Activated naive CD4-positive, alpha-beta T cell treated with anti-CD3 and anti-CD28 coated beads, Interleukin-2, amount 50 U/mL, for 72 hours (primary cell): ENCODE results near the gene MT1F. TPM values are rescaled to one million over a fixed set of nuclear protein-coding genes. Genes with fewer than 3 reads are reported as not detected.

Experiments
- ATAC-seq, 2 donors: fragments of 150-1000 bp; cut with Tn5 transposase; 2 replicates each; pipeline ENCODE4 v1.10.0; 2021; ENCODE audit warnings: mild to moderate bottlenecking in 2 of 2, moderate library complexity in 2 of 2
- DNase-seq, 2 donors: peaks; one replicate each; pipeline ENCODE4 v3.0.0; 2021 to 2022; ENCODE audit warnings: low spot score in 2 of 2
- H3K27ac Mint-ChIP-seq, 2 donors: one replicate each; pipeline ENCODE4 v1.8.0; 2022; ENCODE audit warnings: mild to moderate bottlenecking in 2 of 2, mixed read lengths in 2 of 2
- H3K36me3 Mint-ChIP-seq, 2 donors: one replicate each; pipeline ENCODE4 v1.8.0; 2022; ENCODE audit warnings: mixed read lengths in 2 of 2
- H3K9me3 Mint-ChIP-seq, 2 donors: one replicate each; pipeline ENCODE4 v1.8.0; 2022; ENCODE audit warnings: mixed read lengths in 2 of 2
- total RNA-seq, 2 donors: library from RNA; stranded (reverse); gene quantifications; one replicate each; pipeline ENCODE4 v1.2.3, GENCODE V29; 2022

MT1F gene
- total RNA-seq, 2 donors from 2014 or later = 7.5 to 11.5 TPM

DNA sequence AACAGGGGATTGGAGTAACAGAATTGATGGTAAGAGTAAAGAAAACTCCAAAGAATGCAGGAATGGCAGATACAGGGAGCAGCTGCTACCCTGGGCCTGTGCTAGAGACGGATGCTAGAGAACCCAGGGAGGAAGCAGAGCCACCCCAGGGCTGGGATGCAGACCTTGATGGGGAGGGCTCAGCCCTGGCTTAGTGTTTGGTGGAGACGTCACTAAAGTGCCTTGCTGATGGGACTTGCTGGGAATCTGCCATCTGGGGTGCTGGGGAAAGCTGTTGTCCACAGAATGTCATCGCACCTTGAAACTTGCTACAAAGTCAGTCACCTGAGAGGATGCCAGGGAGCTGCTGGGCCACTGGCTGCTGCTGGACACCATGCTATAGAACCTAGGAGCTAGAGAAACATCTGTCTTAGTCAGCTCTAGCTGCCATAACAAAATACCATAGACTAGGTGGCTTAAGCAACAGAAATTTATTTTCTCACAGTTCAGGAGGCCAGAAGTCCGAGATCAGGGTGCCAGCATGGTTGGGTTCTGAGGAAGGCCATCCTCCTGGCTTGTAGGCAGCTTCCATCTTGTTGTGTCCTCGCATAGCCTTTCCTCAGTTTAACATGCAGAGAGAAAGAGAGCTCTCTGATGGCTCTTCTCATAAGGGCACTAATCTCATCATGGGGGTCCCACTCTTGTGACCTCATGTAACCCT is 39.8 kb downstream of the MT1F start:
- ATAC-seq (no peak), DNase-seq (no peak)
- no peak overlapping the region for H3K27ac Mint-ChIP-seq
- no peaks in the 10 kb centered on the region for H3K36me3 Mint-ChIP-seq
- no peaks in the 10 kb centered on the region for H3K9me3 Mint-ChIP-seq

DNA sequence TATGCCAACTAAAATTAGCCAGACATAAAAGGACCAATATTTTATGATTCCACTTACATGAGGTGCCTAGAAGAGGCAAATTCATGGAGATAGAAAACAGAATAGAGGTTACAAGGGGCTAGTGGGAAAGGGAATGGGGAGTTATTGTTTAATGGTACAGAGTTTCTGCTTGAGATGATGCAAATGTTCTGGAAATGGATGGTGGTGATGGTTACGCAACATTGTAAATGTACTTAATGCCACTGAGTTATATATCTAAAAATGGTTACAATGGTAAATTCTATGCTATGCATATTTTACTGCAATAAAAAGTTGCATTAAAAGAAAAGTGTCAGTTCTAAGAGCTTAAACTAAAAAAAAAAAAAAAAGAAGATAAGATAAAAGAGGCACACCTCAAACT is 42.4 kb downstream of the MT1F start:
- Mint-ChIP-seq H3K9me3 (no peaks in the 10 kb centered on the region), H3K36me3 (no peaks in the 10 kb centered on the region), H3K27ac (no peak overlapping the region)
- no peak for ATAC-seq
- no peak for DNase-seq

DNA sequence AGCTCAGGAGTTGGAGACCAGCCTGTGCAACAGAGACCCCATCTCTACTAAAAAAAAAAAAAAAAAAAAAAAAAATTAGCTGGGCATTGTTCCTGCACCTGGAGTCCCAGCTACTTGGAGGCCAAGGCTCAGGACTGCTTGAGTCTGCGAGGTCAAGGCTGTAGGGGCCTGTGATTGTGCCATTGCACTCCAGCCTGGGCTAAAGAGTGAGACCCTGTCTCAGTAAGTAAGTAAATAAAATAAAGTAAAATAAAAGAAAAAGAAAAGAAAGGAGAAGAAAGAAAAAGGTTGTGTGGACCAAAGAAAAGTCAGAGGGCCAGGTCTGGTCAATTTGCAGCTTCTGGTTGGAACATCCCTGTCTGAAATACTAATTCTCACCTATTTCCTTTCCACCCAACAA is 42.9 kb downstream of the MT1F start:
- Mint-ChIP-seq H3K27ac (no peak overlapping the region), H3K9me3 (no peaks in the 10 kb centered on the region), H3K36me3 (no peaks in the 10 kb centered on the region)
- DNase-seq (no peak), ATAC-seq (no peak)

DNA sequence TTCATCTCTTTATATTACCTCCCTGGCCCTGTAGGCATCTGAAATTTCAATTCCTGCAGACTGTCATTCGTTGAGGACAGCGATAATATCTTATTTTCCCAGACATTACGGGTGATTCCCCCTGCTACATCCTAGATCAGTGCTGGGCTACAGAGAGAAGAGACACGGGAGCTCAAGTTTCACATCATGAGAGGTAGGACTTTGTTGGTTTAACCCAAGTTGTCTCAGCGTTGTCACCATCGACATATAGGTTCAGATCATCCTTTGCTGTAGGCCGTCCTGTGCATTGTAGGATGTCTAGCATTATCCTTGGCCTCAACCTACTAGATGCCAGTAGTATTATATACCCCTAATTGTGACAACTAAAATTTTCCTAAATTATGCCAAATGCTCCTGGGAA is 43.8 kb downstream of the MT1F start:
- Mint-ChIP-seq H3K27ac (peak overlapping the region; percentile 14 to 75), H3K36me3 (no peaks in the 10 kb centered on the region), H3K9me3 (no peaks in the 10 kb centered on the region)
- DNase-seq = peak in 1 of 2 donors; percentile 25
- ATAC-seq = no peak

DNA sequence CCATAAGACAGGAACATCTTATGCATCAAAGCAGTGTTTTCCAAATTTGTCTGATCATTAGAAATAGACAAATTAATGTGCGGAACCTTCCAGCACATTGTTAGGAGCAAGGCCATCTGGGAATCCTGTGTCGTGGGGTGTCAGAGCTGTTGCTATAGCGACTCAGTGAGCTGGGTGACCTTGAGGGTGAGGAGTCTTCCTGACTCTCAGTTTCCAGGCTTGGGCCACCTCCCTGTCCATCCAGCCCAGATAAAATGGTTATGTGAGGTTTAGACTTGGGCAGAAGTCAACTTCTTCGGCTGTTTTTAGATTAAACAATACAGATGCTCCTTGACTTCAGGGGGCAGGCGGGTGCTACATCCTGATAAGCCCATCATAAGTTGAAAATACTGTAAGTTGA is 45.1 kb downstream of the MT1F start:
- no peak for ATAC-seq
- peak in 1 of 2 donors; percentile 23 for DNase-seq
- no peaks in the 10 kb centered on the region for H3K9me3 Mint-ChIP-seq
- no peaks in the 10 kb centered on the region for H3K36me3 Mint-ChIP-seq
- no peak overlapping the region for H3K27ac Mint-ChIP-seq

Other genes starting within 250 kb of the MT1F start
- 10 to 100 TPM; 29.7 to 32.3 TPM for gene AMFR, start 232.4 kb upstream of the MT1F start, total RNA-seq
- 100 to 1,000 TPM; 308 to 362 TPM for gene NUDT21, start 206.6 kb upstream of the MT1F start, total RNA-seq
- gene OGFOD1, start 206.4 kb upstream of the MT1F start, total RNA-seq = 10 to 100 TPM; 45.0 to 50.9 TPM
- gene BBS2, start 137.9 kb upstream of the MT1F start, total RNA-seq = 10 to 100 TPM; 26.2 to 27.1 TPM
- not detected for gene MT4, start 92.9 kb upstream of the MT1F start, total RNA-seq
- gene MT3, start 68.4 kb upstream of the MT1F start, total RNA-seq = 10 to 100 TPM in 1 of 2 donors, 1 to 10 TPM in 1; 1.6 to 50.8 TPM
- 100 to 1,000 TPM; 165 to 200 TPM for gene MT2A, start 49.4 kb upstream of the MT1F start, total RNA-seq
- gene MT1E, start 32.2 kb upstream of the MT1F start, total RNA-seq = 1 to 10 TPM; 1.6 to 8.7 TPM
- gene MT1M, start 25.3 kb upstream of the MT1F start, total RNA-seq = not detected
- 1 to 10 TPM; 1.0 to 4.9 TPM for gene MT1A, start 19.3 kb upstream of the MT1F start, total RNA-seq
- gene MT1B, start 6.1 kb upstream of the MT1F start, total RNA-seq = not detected
- gene MT1G, start 10.1 kb downstream of the MT1F start, total RNA-seq = 1 to 10 TPM in 1 of 2 donors, not detected in 1; 3.4 TPM
- not detected for gene MT1H, start 11.9 kb downstream of the MT1F start, total RNA-seq
- 10 to 100 TPM; 13.3 to 28.3 TPM for gene MT1X, start 24.5 kb downstream of the MT1F start, total RNA-seq
- gene NUP93, start 72.2 kb downstream of the MT1F start, total RNA-seq = 100 to 1,000 TPM; 124 to 128 TPM
- not detected for gene SLC12A3, start 207.2 kb downstream of the MT1F start, total RNA-seq